ENCODE data around the gene RUSF1. TPM values are rescaled to one million over a fixed set of nuclear protein-coding genes. Genes with fewer than 3 reads are reported as not detected.

RUSF1 gene
- total and polyA plus RNA-seq, 9 of the 15 experiments (the other 6 are each of a cell fraction or from before 2014, with no cell fraction given), result 0.80 to 52.8 (median 27.6) TPM

- TF ChIP-seq THRB (CRISPR knock-in tag; conservative IDR thresholded peaks at IDR 0.05), result no peak
- no peak for TF ChIP-seq SRSF9 (IDR thresholded peaks at IDR 0.05; ENCODE audit: borderline replicate concordance, low read depth, low read length)
- no peak for TF ChIP-seq MIER1 (IDR thresholded peaks at IDR 0.05; ENCODE audit: low read depth)
- no peak for TF ChIP-seq CEBPZ (IDR thresholded peaks at IDR 0.05; ENCODE audit: borderline replicate concordance, low read depth, low read length)
These were observed 42.3 kb downstream of the RUSF1 start (continued) for GRCh38 chr16:31465788-31466370.

GRCh38 chr16:31464781-31465260 is 43.4 kb downstream of the RUSF1 start:
- intact Hi-C loops (cut with micrococcal nuclease), result no loop called here
- Histone ChIP-seq H3K4me2 (ENCODE audit: insufficient read depth, low read length) (no peak overlapping the region), H2AFZ (ENCODE audit: low read depth, low read length) (no peak overlapping the region), H3K9ac (ENCODE audit: insufficient read depth in 1 of 2, low read depth in 2 of 2, low read length in 2 of 2) (no peak overlapping the region), H3K27ac (ENCODE audit: extremely low read depth, low read depth, low read length) (no peak overlapping the region), H3K36me3 (ENCODE audit: control insufficient read depth, insufficient read depth, low read length) (peaks cover 48% of the 10 kb centered on the region; the same call in 2 of the 3 replicates), H3K79me2 (ENCODE audit: control insufficient read depth, insufficient read depth, low read length) (peaks cover 13% of the 10 kb centered on the region; the same call in 2 of the 3 replicates), H3K27me3 (ENCODE audit: control insufficient read depth in 2 of 2, insufficient read depth in 2 of 2, low read length in 2 of 2) (no peaks in the 10 kb centered on the region), H3K9me3 (replicated peaks; ENCODE audit: control insufficient read depth, insufficient read depth, low read depth, low read length) (no peaks in the 10 kb centered on the region), H3K4me1 (replicated peaks in 1 of 2; ENCODE audit: control insufficient read depth in 2 of 2, insufficient read depth in 2 of 2, low read length in 2 of 2) (peaks cover 4 to 21% of the 10 kb centered on the region in 2 experiments; a peak in 4 of 5 replicates), H3K4me3 (no peak overlapping the region), H4K20me1 (replicated peaks; ENCODE audit: control insufficient read depth, insufficient read depth, low read length) (no peaks in the 10 kb centered on the region), H3K9me1 (ENCODE audit: control insufficient read depth, insufficient read depth, low read length) (no peaks in the 10 kb centered on the region)
- ATAC-seq (no peak), FAIRE-seq (no peak), DNase-seq (ENCODE audit: extremely low read depth in 1 of 4, low spot score in 3 of 4) (no peak)
- no TSS peak for BruUV-seq (replicated peaks)
- POLR2A ChIA-PET, result no interaction called here
- TF ChIP-seq PCBP1 (IDR thresholded peaks at IDR 0.05; ENCODE audit: low read depth, low read length, poor library complexity, severe bottlenecking) (peak; percentile 35), GATAD2B (IDR thresholded peaks at IDR 0.05; ENCODE audit: borderline replicate concordance) (no peak)
- in situ Hi-C loops (cut with MboI), result no loop called here
- WGBS (ENCODE audit: insufficient coverage, low coverage, missing lambda C conversion rate), result 94% methylated on average over 7 of the region's 17 CpGs
- CTCF ChIA-PET (ENCODE audit: low intra/inter-chr PET ratio), result no interaction called here

Measured in K562 (cell line).